Vagina (tissue), 2 donors: Measurements from ENCODE around the gene ARID5A. TPM values are rescaled to one million over a fixed set of nuclear protein-coding genes. Genes with fewer than 3 reads are reported as not detected.
"Not testable (repeated sequence)": the region's sequence is repeated elsewhere in the genome, so short reads cannot be mapped to it uniquely, and the experiment has no call there.

Experiments used
- DNase-seq, 2 donors: peaks; one replicate each; pipeline ENCODE4 v3.0.0-alpha.2; 2017; ENCODE audit errors: extremely low spot score in 2 of 2
- H3K27ac ChIP-seq: fragments of 200-600 bp; sonication (generic); one replicate; pipeline ENCODE4 v1.5.1; 2019
- H3K27me3 ChIP-seq: fragments of 200-600 bp; sonication (generic); one replicate; pipeline ENCODE4 v1.5.1; 2019
- H3K36me3 ChIP-seq, 2 donors: fragments of 200-600 bp; sonication (generic); one replicate each; pipeline ENCODE4 v1.5.1; 2017 to 2019
- H3K4me1 ChIP-seq: fragments of 200-600 bp; sonication (generic); one replicate; pipeline ENCODE4 v1.5.1; 2019
- H3K4me3 ChIP-seq, 2 donors: fragments of 200-600 bp; sonication (generic); 1 replicate in 1 of 2; 2 replicates in 1 of 2; pipeline ENCODE4 v1.5.1; 2016 to 2019
- H3K9me3 ChIP-seq: fragments of 200-600 bp; sonication (generic); one replicate; pipeline ENCODE4 v1.5.1; 2019
- POLR2A ChIP-seq, 2 donors: fragments of 450-650 bp; IDR thresholded peaks; one replicate each; pipeline ENCODE4 v1.6.1; 2017; ENCODE audit warnings: antibody characterized with exemption in 2 of 2, mild to moderate bottlenecking in 2 of 2, moderate library complexity in 2 of 2
- POLR2AphosphoS5 ChIP-seq, 2 donors: sonication (generic); formaldehyde crosslinking; IDR thresholded peaks; one replicate each; pipeline ENCODE4 v1.9.0; 2017; ENCODE audit warnings: antibody characterized with exemption in 2 of 2, mild to moderate bottlenecking in 2 of 2, low read depth in 1 of 2; ENCODE audit not compliant: insufficient read depth in 1 of 2
- intact Hi-C: fragments of 100-400 bp; cut with DNase I; formaldehyde crosslinking; loops from one replicate; pipeline ENCODE4 v1.15.1; 2023
- total RNA-seq: library from RNA; depleted of rRNA; stranded (reverse); fragments of >200 nt; gene quantifications from one replicate; pipeline ENCODE4 v1.2.3, GENCODE V29; 2016
- TF ChIP-seq, protein P1 (sequence below), 3 experiments: fragments of 450-650 bp in 2 of 3; fragments of 200-600 bp in 1 of 3; sonication (generic) in 1 of 3; IDR thresholded peaks; one replicate each; pipeline ENCODE4 v1.5.1; 2017 to 2019; ENCODE audit warnings: antibody characterized with exemption in 3 of 3, mild to moderate bottlenecking in 2 of 3, moderate library complexity in 2 of 3

Gene ARID5A
- total RNA-seq, 1 donor from 2014 or later, result 34.1 TPM

DNA sequence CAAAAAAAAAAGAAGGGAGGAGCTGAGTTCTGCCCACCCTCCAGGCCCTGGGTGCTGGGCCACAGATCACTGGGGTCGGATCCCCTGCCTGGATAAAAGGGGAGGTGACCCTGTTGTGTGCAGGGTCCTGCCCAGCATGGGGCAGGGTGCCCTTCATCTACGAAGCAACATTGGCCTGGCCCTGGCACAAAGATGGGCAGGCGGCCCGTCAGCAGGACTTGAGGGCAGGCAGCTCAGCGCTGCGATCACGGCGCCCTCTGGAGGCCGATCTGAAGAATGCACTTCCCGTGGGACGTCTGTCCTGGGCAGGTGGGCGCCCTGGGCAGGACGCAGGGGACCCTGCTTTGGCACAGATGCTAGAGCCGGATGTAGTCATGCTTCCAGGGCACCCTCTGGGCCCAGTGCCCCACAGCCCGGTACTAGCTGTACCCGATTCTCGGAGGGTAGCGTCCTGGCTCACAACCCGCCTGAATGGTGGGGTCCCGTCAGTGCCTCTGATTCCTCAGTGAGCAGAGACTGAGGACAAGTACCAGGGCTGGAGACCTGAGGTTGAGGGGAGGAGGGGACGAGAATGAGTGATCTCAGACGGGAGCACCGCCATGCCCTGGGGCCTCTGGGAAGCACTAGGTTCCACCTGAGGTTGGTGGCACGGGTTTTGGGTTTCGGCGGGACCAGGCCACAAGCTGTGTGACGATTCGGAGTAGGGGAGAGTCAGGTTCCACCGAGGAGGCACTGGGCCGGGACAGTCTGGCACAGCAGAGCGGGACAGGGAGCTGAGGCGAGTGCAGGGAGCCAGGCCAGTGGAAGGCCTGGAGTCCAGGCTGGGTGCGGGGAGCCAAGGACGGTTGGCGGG is 18.0 kb downstream of the ARID5A start:
- Histone ChIP-seq H3K4me3 (no peak overlapping the region), H3K9me3 (no peaks in the 10 kb centered on the region), H3K27me3 (no peaks in the 10 kb centered on the region), H3K4me1 (peaks cover 11% of the 10 kb centered on the region), H3K36me3 (peaks cover 4 to 27% of the 10 kb centered on the region in 2 donors), H3K27ac (no peak overlapping the region)
- peak in 1 of 2 donors; percentile 90 for DNase-seq
- intact Hi-C loops, result loop anchor here (5.0 kb wide), 1 partner anchor 42 kb away; no protein-coding TSS in a partner anchor
- TF ChIP-seq POLR2AphosphoS5 (IDR thresholded peaks at IDR 0.05; ENCODE audit: insufficient read depth in 1 of 2, low read depth in 1 of 2) (peak in 1 of 2 donors; percentile 71), POLR2A (IDR thresholded peaks at IDR 0.05) (no peak)
- TF ChIP-seq, protein P1, sequence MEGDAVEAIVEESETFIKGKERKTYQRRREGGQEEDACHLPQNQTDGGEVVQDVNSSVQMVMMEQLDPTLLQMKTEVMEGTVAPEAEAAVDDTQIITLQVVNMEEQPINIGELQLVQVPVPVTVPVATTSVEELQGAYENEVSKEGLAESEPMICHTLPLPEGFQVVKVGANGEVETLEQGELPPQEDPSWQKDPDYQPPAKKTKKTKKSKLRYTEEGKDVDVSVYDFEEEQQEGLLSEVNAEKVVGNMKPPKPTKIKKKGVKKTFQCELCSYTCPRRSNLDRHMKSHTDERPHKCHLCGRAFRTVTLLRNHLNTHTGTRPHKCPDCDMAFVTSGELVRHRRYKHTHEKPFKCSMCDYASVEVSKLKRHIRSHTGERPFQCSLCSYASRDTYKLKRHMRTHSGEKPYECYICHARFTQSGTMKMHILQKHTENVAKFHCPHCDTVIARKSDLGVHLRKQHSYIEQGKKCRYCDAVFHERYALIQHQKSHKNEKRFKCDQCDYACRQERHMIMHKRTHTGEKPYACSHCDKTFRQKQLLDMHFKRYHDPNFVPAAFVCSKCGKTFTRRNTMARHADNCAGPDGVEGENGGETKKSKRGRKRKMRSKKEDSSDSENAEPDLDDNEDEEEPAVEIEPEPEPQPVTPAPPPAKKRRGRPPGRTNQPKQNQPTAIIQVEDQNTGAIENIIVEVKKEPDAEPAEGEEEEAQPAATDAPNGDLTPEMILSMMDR (IDR thresholded peaks at IDR 0.05), result peak; percentile 80 to 92 (median 86)

DNA sequence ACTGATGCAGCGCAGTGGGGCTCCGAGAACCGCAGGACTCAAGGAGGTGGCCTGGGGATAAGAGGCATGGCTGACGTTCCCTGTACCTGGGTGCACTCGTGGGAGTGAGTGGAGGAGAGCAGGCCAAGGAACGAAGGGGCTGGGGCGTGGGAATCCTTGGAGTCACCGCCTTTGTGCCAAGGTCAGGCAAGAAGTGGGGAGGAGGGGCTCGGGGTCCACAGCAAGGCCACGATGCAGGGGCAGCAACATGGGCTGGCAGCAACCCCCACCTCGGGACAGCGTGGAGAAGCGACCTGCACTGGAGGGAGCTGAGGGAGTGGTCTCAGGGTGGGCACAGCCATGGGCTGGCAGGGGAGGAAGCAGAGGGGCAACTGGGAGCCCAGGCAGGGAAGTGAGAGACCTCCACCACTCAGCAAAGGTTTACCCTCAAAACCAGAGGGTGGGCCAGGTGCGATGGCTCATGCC is 18.6 kb downstream of the ARID5A start:
- no peaks in the 10 kb centered on the region for H3K27me3 ChIP-seq
- H3K4me1 ChIP-seq, result peaks cover 11% of the 10 kb centered on the region
- no peak overlapping the region for H3K27ac ChIP-seq
- H3K36me3 ChIP-seq, result peaks cover 4 to 20% of the 10 kb centered on the region in 2 donors
- no peak for DNase-seq
- H3K9me3 ChIP-seq, result no peaks in the 10 kb centered on the region
- no peak for TF ChIP-seq POLR2A (IDR thresholded peaks at IDR 0.05)
- TF ChIP-seq POLR2AphosphoS5 (IDR thresholded peaks at IDR 0.05; ENCODE audit: insufficient read depth in 1 of 2, low read depth in 1 of 2), result no peak
- TF ChIP-seq, protein P1 (IDR thresholded peaks at IDR 0.05), result no peak
- intact Hi-C loops, result no loop called here
- H3K4me3 ChIP-seq, result no peak overlapping the region

DNA sequence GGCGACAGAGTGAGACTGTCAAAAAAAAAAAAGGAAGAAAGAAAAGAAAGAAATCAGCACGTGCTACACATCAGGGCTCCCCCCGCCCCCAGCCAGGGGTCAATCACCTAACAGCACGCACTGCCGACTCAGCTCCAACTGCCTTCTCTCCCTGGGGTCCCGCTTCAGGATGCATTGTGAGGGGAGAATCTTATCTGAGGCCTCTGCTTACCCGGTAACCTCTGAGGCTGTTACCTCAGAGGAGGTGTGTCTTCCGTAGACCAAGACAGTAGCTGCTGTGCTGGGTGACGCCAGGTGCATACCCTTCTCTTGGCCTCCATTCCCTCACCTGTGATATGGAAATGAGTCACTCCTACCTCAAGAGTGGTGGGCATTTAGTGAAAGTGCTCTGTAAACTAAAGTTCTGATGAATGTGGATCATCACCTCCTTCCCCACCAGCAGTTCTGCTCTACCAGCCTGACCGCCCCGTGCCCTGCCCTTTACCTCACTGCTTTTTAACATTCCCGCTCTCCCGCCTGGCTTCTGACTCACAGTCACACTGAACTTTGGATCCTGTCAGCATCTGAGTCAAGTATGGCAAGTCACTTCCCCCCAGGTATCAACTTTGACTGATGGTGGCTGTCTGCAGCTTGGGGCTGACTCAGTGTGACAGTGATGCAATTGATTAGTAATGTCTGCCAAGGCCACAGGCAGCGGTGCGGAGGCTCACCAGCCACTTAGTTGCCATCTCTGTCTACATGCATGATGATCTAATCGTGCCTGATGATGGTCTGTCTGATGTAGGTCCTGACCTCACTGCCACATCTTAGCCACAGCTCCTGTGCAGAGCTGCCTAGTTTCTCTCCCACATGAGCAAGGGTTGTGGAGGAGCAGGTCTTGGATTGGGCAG is 20.1 kb downstream of the ARID5A start:
- Histone ChIP-seq H3K27ac (no peak overlapping the region), H3K4me3 (no peak overlapping the region), H3K36me3 (peaks cover 0 to 5% of the 10 kb centered on the region in 2 donors), H3K4me1 (peaks cover 11% of the 10 kb centered on the region), H3K27me3 (no peaks in the 10 kb centered on the region), H3K9me3 (no peaks in the 10 kb centered on the region)
- TF ChIP-seq POLR2AphosphoS5 (IDR thresholded peaks at IDR 0.05; ENCODE audit: insufficient read depth in 1 of 2, low read depth in 1 of 2), result peak in 1 of 2 donors; percentile 60
- no peak for TF ChIP-seq POLR2A (IDR thresholded peaks at IDR 0.05)
- TF ChIP-seq, protein P1 (IDR thresholded peaks at IDR 0.05), result no peak
- DNase-seq, result no peak
- intact Hi-C loops, result no loop called here

DNA sequence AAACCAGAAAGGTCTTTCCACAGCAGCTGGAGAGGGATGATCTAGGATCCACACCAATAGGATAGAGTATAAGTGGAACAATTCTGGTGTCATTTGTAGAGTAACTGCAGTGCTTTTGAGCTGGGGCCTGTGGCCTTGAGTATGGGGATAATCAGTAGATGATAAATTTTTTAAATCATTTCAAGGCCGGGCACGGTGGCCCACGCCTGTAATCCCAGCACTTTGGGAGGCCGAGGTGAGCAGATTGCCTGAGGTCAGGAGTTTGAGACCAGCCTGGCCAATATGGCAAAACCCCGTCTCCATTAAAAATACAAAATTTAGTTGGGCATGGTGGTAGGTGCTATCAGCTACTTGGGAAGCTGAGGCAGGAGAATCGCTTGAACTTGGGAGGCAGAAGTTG is 20.9 kb downstream of the ARID5A start:
- intact Hi-C loops, H3K27me3 ChIP-seq, H3K36me3 ChIP-seq, DNase-seq, H3K27ac ChIP-seq, H3K9me3 ChIP-seq, H3K4me3 ChIP-seq: not testable (repeated sequence)
- peaks cover 11% of the 10 kb centered on the region for H3K4me1 ChIP-seq

DNA sequence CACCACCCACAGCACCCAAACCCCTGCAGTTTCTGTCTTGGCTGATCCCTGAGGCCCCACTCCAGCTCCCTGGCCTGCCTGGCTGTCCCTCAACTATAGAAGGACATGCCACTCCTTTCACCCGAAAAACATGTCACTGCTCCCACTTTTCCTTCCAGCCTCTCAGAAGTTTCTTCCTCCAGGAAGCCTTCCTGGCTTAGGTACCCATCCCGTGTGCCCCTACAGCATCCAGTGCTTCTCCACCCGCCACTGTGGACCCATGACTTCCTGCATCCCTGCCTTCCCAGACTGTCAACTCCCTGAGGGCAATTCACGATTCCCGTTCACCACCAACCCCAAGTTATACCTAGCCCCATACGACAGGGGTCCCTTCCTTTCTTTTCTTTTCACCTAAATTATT is 21.5 kb downstream of the ARID5A start:
- Histone ChIP-seq H3K4me1 (peaks cover 11% of the 10 kb centered on the region), H3K36me3 (no peaks in the 10 kb centered on the region), H3K27me3 (no peaks in the 10 kb centered on the region), H3K9me3 (no peaks in the 10 kb centered on the region), H3K4me3 (no peak overlapping the region), H3K27ac (no peak overlapping the region)
- intact Hi-C loops, result no loop called here
- TF ChIP-seq, protein P1 (IDR thresholded peaks at IDR 0.05), result no peak
- no peak for DNase-seq
